ELF-1 (cell line): ENCODE measurements around the gene LATS2.
"Not testable (repeated sequence)": the region's sequence is repeated elsewhere in the genome, so short reads cannot be mapped to it uniquely, and the experiment has no call there.

Experiments
- DNase-seq: peaks from one replicate; pipeline ENCODE4 v3.0.0-alpha.2; 2016; ENCODE audit warnings: low read depth, low spot score

Gene LATS2

DNA sequence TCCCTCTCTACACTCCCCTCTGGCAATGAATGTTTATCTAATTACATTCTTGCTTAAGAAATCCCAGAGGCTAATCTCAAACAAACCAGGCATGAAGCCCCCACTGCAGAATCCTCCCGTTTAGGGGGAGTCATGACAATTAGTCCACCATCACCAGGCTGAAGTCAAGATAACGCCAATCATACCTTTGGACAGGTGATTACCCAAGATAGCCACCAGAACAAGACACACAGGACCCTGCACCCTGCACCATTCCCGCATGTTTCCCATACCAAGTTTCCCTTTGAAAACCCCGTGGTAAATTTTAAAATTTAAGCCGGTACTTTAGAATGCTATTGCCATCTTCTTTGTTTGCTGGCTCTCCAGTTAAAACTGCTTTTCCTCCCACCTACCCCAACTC lies 94.0 kb downstream of the LATS2 start:
- DNase-seq, result peak; percentile 45

GRCh38 chr13:20964904-20965303 lies 96.5 kb downstream of the LATS2 start:
- no peak for DNase-seq

DNA sequence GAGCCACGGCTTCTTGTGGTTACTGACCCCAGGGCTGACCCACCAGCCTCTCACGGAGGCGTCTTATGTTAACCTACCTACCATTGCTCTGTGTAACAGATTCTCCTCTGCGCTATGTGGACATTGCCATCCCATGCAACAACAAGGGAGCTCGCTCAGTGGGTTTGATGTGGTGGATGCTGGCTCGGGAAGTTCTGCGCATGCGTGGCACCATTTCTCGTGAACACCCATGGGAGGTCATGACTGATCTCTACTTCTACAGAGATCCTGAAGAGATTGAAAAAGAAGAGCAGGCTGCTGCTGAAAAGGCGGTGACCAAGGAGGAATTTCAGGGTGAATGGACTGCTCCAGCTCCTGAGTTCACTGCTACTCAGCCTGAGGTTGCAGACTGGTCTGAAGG lies 99.7 kb downstream of the LATS2 start:
- DNase-seq, result not testable (repeated sequence)

GRCh38 chr13:20960663-20961309 lies 100.6 kb downstream of the LATS2 start:
- no peak for DNase-seq

- not testable (repeated sequence) for DNase-seq
These were observed 104.3 kb downstream of the LATS2 start for GRCh38 chr13:20957049-20957620.

- no peak for DNase-seq
These were observed 105.9 kb downstream of the LATS2 start for GRCh38 chr13:20955496-20955895.

- DNase-seq, result peak; percentile 49
These were observed 108.0 kb downstream of the LATS2 start for GRCh38 chr13:20953245-20953931.

DNA sequence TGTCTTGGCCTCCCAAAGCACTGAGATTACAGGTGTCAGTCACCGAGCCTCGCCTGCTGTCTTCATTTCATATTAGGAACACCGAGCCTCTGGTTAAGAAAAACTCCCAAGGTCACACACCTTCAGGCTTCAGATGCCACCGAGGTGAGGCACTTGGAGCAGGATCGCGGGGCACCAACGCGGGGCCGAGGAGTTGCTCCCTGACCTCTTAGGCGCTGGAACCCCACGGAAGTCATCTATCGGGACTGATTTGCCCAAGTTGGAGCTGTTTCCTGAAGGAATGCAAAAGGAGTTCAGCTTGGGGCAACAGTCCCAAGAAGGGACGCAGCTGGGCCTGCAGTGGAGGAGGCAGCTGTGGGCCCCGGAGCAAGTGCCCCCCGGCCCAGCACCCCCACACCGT lies 108.5 kb downstream of the LATS2 start:
- DNase-seq, result no peak

DNA sequence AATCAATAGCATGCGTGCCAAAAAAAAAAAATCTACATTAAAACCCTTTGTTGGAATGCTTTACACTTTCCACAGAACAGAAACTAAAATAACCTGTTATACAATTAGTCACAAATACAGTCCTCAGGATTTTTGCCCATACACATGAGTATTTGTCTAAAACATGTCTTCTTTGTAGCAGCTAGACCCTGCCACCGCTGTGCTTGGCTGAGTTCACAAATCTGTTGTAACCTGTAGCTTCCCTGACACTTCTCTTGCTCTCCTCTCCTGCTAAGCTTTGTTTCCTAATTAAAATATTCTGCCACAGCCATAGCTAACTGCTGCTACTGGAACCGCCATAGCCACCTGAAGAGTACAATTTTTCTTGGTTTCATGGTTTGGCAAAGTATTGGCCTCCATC lies 113.4 kb downstream of the LATS2 start:
- DNase-seq, result not testable (repeated sequence)

DNA sequence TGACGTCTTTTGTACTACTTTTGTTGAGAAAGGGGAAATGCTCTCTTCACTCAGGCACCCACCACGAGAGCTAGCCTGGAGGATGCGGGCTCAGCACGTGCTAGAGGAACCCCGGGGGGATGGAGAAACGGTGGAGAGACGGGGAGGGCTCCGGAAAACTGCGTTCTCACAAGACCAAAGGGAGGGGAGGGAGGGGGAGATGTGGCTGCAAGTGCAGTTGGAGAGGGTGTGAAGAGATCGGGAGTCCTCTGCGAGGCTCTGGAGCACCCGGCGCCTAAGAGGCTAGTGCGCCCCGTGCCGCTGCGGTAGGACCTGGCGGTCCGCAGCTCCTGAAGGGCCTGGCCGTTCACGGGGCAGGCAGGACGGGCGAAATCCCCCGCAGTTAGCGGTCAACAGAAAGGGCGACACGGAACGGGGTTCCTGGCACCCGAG lies 115.4 kb downstream of the LATS2 start:
- peak; percentile 49 for DNase-seq

GRCh38 chr13:20942938-20943559 lies 118.3 kb downstream of the LATS2 start:
- no peak for DNase-seq

GRCh38 chr13:20940511-20940910 lies 120.9 kb downstream of the LATS2 start:
- DNase-seq, result not testable (repeated sequence)

GRCh38 chr13:20940083-20940482 lies 121.3 kb downstream of the LATS2 start:
- DNase-seq, result no peak

DNA sequence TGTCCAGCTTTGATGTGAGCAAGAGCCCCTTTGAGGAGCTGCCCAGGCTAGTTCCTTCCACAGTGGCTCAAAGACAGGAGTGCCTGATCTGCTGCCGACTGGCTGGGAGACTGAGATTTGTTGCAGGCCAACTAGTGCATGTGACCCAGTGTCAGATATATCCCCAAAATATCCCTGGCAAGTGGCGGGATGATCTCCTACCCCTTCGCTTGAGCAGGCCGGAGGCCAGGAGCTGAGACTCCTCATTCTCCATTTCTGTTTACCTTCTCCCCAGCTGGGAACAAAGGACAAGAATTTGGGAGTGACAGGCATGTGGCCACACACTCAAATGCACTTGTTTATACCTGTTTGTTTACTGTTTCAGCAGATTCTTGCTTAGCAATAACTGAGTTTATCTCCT lies 121.7 kb downstream of the LATS2 start:
- peak; percentile 39 for DNase-seq

- no peak for DNase-seq
These were observed 123.1 kb downstream of the LATS2 start for GRCh38 chr13:20938302-20938701.

- no peak for DNase-seq
These were observed 133.7 kb downstream of the LATS2 start for GRCh38 chr13:20927596-20928257.

DNA sequence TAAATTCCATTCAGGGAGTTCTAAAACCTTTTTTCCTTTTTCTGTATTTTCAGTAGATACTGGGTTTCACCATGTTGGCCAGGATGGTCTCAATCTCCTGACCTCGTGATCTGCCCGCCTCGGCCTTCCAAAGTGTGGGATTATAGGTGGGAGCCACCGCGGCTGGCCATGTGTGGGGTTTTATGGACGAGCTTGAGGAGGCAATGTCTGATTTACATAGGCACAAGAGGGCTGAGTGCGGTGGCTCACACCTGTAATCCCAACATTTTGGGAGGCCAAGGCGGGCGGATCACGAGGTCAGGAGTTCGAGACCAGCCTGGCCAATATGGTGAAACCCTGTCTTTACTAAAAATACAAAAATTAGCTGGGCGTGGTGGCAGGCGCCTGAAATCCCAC lies 136.0 kb downstream of the LATS2 start:
- DNase-seq, result not testable (repeated sequence)

GRCh38 chr13:20924758-20925394 lies 136.5 kb downstream of the LATS2 start:
- peak; percentile 63 for DNase-seq

- DNase-seq, result no peak
These were observed 138.1 kb downstream of the LATS2 start for GRCh38 chr13:20923272-20923671.
